ENCODE data around the gene RASAL3. TPM values are rescaled to one million over a fixed set of nuclear protein-coding genes. Genes with fewer than 3 reads are reported as not detected.

Gene RASAL3
- total RNA-seq, 1 donor from 2014 or later, result 0.14 TPM

DNA sequence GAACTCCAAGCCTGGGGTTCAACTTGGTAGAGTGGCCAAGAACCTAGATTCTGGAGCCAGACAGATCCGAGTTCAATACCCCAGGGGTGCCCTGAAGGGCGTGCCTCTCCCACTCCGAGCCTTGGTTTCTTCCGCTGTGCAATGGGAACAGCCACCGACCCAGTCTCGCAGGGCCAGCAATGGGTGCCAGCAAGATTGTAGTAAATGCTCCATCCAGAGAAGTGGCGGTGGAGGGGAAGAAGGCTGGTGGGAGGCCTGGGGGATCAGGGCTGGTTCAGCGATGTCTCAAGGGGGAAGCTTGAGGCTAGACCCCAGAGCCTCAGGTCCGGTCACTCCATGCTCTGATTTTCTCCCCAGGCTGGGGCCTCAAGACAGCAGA, 19.1 kb downstream of the RASAL3 start:
- no peaks in the 10 kb centered on the region for H4K20me1 ChIP-seq (ENCODE audit: insufficient read depth, low read length)
- H3K4me3 Mint-ChIP-seq (ENCODE audit: unreplicated experiment), result no peak overlapping the region
- H3K27me3 Mint-ChIP-seq (ENCODE audit: low read depth, unreplicated experiment), result no peaks in the 10 kb centered on the region
- peaks cover 16% of the 10 kb centered on the region for H3K36me3 Mint-ChIP-seq (ENCODE audit: low read depth, unreplicated experiment)
- no peak overlapping the region for H3K27ac Mint-ChIP-seq (ENCODE audit: unreplicated experiment)
- no peaks in the 10 kb centered on the region for H3K9me3 Mint-ChIP-seq (ENCODE audit: unreplicated experiment)
- no peaks in the 10 kb centered on the region for H3K9me3 ChIP-seq (ENCODE audit: insufficient read depth, low read depth, low read length)
- no peak overlapping the region for H3K4me3 ChIP-seq (ENCODE audit: insufficient read depth, low read depth, low read length)
- DNase-seq (ENCODE audit: low read depth) (no peak), FAIRE-seq (no peak)
- TF ChIP-seq CTCF (IDR thresholded peaks at IDR 0.05; ENCODE audit: insufficient read depth, low read depth, low read length) (no peak), EZH2 (IDR thresholded peaks at IDR 0.05; ENCODE audit: insufficient read depth, low read length) (no peak)
- no peak overlapping the region for H3K9ac ChIP-seq (ENCODE audit: low read length)
- H3K27me3 ChIP-seq (ENCODE audit: insufficient read depth, low read length), result no peaks in the 10 kb centered on the region
- no peaks in the 10 kb centered on the region for H3K4me1 Mint-ChIP-seq (ENCODE audit: low read depth, unreplicated experiment)
- H3K79me2 ChIP-seq (ENCODE audit: insufficient read depth, low read length), result no peaks in the 10 kb centered on the region
- H2AFZ ChIP-seq (ENCODE audit: low read depth, low read length), result no peak overlapping the region
- H3K4me2 ChIP-seq (ENCODE audit: low read length), result no peak overlapping the region
- H3K36me3 ChIP-seq (ENCODE audit: insufficient read depth, low read length), result no peaks in the 10 kb centered on the region
- H3K27ac ChIP-seq (ENCODE audit: low read depth, low read length), result no peak overlapping the region
- no peaks in the 10 kb centered on the region for H3K4me1 ChIP-seq (ENCODE audit: insufficient read depth, low read length)

DNA sequence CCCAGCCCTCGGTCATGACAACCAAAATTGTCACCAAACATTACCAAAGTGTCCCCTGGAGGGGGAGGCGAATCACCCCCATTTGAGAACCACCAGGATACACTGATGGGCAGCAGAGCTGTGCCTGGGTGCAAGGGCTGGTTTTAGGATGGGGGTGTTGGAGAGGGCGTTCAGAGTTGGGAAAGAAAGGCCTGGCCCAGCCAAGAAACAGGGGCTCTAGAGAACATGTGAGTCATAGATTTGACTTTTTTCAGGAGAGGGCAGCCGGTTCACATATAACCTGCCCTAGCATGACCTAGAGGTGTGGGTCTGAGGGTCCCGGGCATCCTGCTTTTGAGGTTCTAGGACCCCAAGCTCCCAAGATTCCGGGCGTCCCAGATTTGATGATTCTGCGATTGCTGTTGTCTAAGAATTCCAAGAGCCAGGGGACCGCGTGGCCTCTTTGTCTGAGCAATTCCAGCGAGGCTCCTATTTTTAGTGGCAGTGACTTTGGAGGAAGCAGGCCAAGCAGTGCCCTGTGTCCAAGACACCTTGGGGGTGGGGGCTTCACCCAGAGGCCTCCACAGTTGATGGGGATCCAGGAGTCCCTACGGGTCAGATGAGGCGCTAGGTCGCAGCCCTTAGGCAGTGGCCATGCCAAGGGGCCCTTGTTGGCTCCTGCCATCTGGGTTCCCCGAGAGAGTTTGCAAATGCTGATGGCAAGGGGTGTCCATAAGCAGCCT, 19.7 kb downstream of the RASAL3 start:
- Histone ChIP-seq H3K27me3 (ENCODE audit: insufficient read depth, low read length) (no peaks in the 10 kb centered on the region), H3K27ac (ENCODE audit: low read depth, low read length) (no peak overlapping the region), H3K4me2 (ENCODE audit: low read length) (no peak overlapping the region), H3K79me2 (ENCODE audit: insufficient read depth, low read length) (no peaks in the 10 kb centered on the region), H3K36me3 (ENCODE audit: insufficient read depth, low read length) (no peaks in the 10 kb centered on the region), H4K20me1 (ENCODE audit: insufficient read depth, low read length) (no peaks in the 10 kb centered on the region), H2AFZ (ENCODE audit: low read depth, low read length) (no peak overlapping the region), H3K9ac (ENCODE audit: low read length) (no peak overlapping the region), H3K9me3 (ENCODE audit: insufficient read depth, low read depth, low read length) (no peaks in the 10 kb centered on the region), H3K4me1 (ENCODE audit: insufficient read depth, low read length) (no peaks in the 10 kb centered on the region), H3K4me3 (ENCODE audit: insufficient read depth, low read depth, low read length) (no peak overlapping the region)
- Mint-ChIP-seq H3K4me3 (ENCODE audit: unreplicated experiment) (no peak overlapping the region), H3K9me3 (ENCODE audit: unreplicated experiment) (no peaks in the 10 kb centered on the region), H3K36me3 (ENCODE audit: low read depth, unreplicated experiment) (peaks cover 16% of the 10 kb centered on the region), H3K27ac (ENCODE audit: unreplicated experiment) (no peak overlapping the region), H3K27me3 (ENCODE audit: low read depth, unreplicated experiment) (no peaks in the 10 kb centered on the region), H3K4me1 (ENCODE audit: low read depth, unreplicated experiment) (no peaks in the 10 kb centered on the region)
- no peak for FAIRE-seq
- no peak for DNase-seq (ENCODE audit: low read depth)
- TF ChIP-seq CTCF (IDR thresholded peaks at IDR 0.05; ENCODE audit: insufficient read depth, low read depth, low read length), result no peak
- no peak for TF ChIP-seq EZH2 (IDR thresholded peaks at IDR 0.05; ENCODE audit: insufficient read depth, low read length)

GRCh38 chr19:15443838-15444237, 20.5 kb downstream of the RASAL3 start:
- no peaks in the 10 kb centered on the region for H3K27me3 ChIP-seq (ENCODE audit: insufficient read depth, low read length)
- TF ChIP-seq CTCF (IDR thresholded peaks at IDR 0.05; ENCODE audit: insufficient read depth, low read depth, low read length) (no peak), EZH2 (IDR thresholded peaks at IDR 0.05; ENCODE audit: insufficient read depth, low read length) (no peak)
- H4K20me1 ChIP-seq (ENCODE audit: insufficient read depth, low read length), result no peaks in the 10 kb centered on the region
- no peak overlapping the region for H3K27ac ChIP-seq (ENCODE audit: low read depth, low read length)
- H3K9me3 ChIP-seq (ENCODE audit: insufficient read depth, low read depth, low read length), result no peaks in the 10 kb centered on the region
- Mint-ChIP-seq H3K4me1 (ENCODE audit: low read depth, unreplicated experiment) (no peaks in the 10 kb centered on the region), H3K27me3 (ENCODE audit: low read depth, unreplicated experiment) (no peaks in the 10 kb centered on the region), H3K36me3 (ENCODE audit: low read depth, unreplicated experiment) (peaks cover 16% of the 10 kb centered on the region), H3K9me3 (ENCODE audit: unreplicated experiment) (no peaks in the 10 kb centered on the region), H3K27ac (ENCODE audit: unreplicated experiment) (no peak overlapping the region), H3K4me3 (ENCODE audit: unreplicated experiment) (no peak overlapping the region)
- H2AFZ ChIP-seq (ENCODE audit: low read depth, low read length), result no peak overlapping the region
- DNase-seq (ENCODE audit: low read depth) (no peak), FAIRE-seq (no peak)
- no peaks in the 10 kb centered on the region for H3K36me3 ChIP-seq (ENCODE audit: insufficient read depth, low read length)
- no peaks in the 10 kb centered on the region for H3K79me2 ChIP-seq (ENCODE audit: insufficient read depth, low read length)
- no peak overlapping the region for H3K4me3 ChIP-seq (ENCODE audit: insufficient read depth, low read depth, low read length)
- H3K4me1 ChIP-seq (ENCODE audit: insufficient read depth, low read length), result no peaks in the 10 kb centered on the region
- H3K9ac ChIP-seq (ENCODE audit: low read length), result no peak overlapping the region
- H3K4me2 ChIP-seq (ENCODE audit: low read length), result no peak overlapping the region
